GM15510 (cell line): ENCODE data around the gene MAML1.
A peak's percentile ranks its signal among the peaks of the same experiment; 100 is the strongest.

Experiments
- POLR2A ChIP-seq: IDR thresholded peaks from 3 replicates; pipeline ENCODE4 v1.6.1; 2011; ENCODE audit warnings: borderline replicate concordance; ENCODE audit not compliant: insufficient read length; ENCODE audit errors: extremely low read depth

MAML1 gene

GRCh38 chr5:179802207-179802883 lies 69.7 kb downstream of the MAML1 start:
- TF ChIP-seq POLR2A, result no peak

- no peak for TF ChIP-seq POLR2A
Observed at GRCh38 chr5:179802950-179803562, 70.4 kb downstream of the MAML1 start.

GRCh38 chr5:179803651-179804554 lies 71.3 kb downstream of the MAML1 start:
- TF ChIP-seq POLR2A, result no peak

GRCh38 chr5:179804555-179804947 lies 71.9 kb downstream of the MAML1 start:
- TF ChIP-seq POLR2A, result no peak

- TF ChIP-seq POLR2A, result no peak
Observed at GRCh38 chr5:179805070-179805528, 72.5 kb downstream of the MAML1 start.

GRCh38 chr5:179805529-179806249 lies 73.1 kb downstream of the MAML1 start:
- no peak for TF ChIP-seq POLR2A

GRCh38 chr5:179806250-179807048 lies 73.8 kb downstream of the MAML1 start, which contains the start of gene MGAT4B:
Gene MGAT4B, minus strand, starts transcription at chr5:179806866. Its CDS starts 283 bp downstream, at chr5:179806583.
- TF ChIP-seq POLR2A, result peak; percentile 84

- TF ChIP-seq POLR2A, result no peak
Observed at GRCh38 chr5:179812135-179812825, 79.7 kb downstream of the MAML1 start.

- TF ChIP-seq POLR2A, result no peak
Observed at GRCh38 chr5:179812997-179813607, 80.5 kb downstream of the MAML1 start.

- no peak for TF ChIP-seq POLR2A
Observed at GRCh38 chr5:179814090-179814489, 81.5 kb downstream of the MAML1 start.

- no peak for TF ChIP-seq POLR2A
Observed at GRCh38 chr5:179815491-179816249, 83.0 kb downstream of the MAML1 start.

- no peak for TF ChIP-seq POLR2A
Observed at GRCh38 chr5:179816401-179816795, 83.8 kb downstream of the MAML1 start.
